ENCODE data around the gene FERD3L. TPM values are rescaled to one million over a fixed set of nuclear protein-coding genes. Genes with fewer than 3 reads are reported as not detected.

Gene FERD3L
- total and polyA plus RNA-seq, 2 of the 8 experiments (the other 6 are each of a cell fraction or from before 2014, with no cell fraction given) = not detected

GRCh38 chr7:19178595-19178994 lies 33.4 kb upstream of the FERD3L start:
- no peak overlapping the region for H3K4me3 ChIP-seq (ENCODE audit: extremely low read depth in 1 of 4, insufficient read depth in 2 of 4, low read depth in 3 of 4, low read length in 4 of 4)
- H2BK12ac ChIP-seq (ENCODE audit: low read depth, low read length) = no peak overlapping the region
- H4K5ac ChIP-seq (ENCODE audit: insufficient read length, low read depth, low read length) = no peak overlapping the region
- no peak overlapping the region for H2BK5ac ChIP-seq (ENCODE audit: low read depth, low read length)
- POLR2A ChIA-PET (ENCODE audit: partially characterized antibody) = no interaction called here
- CTCF ChIA-PET (ENCODE audit: partially characterized antibody) = interaction anchor here (0.8 to 1.1 kb wide), 2 partner anchors 56 to 312 kb away, joined by 3 read pairs; no protein-coding TSS in a partner anchor
- no peaks in the 10 kb centered on the region for H3K9me3 ChIP-seq (ENCODE audit: insufficient read depth in 2 of 2, low read depth in 1 of 2, low read length in 1 of 2)
- no peak overlapping the region for H3K27ac ChIP-seq (ENCODE audit: low read depth, low read length)
- no peak overlapping the region for H3K4me2 ChIP-seq (ENCODE audit: insufficient read depth in 1 of 2, low read depth in 2 of 2, low read length in 2 of 2)
- no peak overlapping the region for H3K23ac ChIP-seq (ENCODE audit: insufficient read length)
- no peak overlapping the region for H3K56ac ChIP-seq (replicated peaks; ENCODE audit: insufficient read length, low read depth, low read length)
- H3K4ac ChIP-seq (replicated peaks; ENCODE audit: insufficient read length, low read depth, low read length) = no peak overlapping the region
- DNase-seq (ENCODE audit: low read depth in 1 of 2, low spot score in 2 of 2) (no peak), FAIRE-seq (no peak)
- H4K20me1 ChIP-seq (replicated peaks in 1 of 2; ENCODE audit: control insufficient read depth in 1 of 2, insufficient read depth in 2 of 2, low read length in 2 of 2) = no peaks in the 10 kb centered on the region
- H2AK5ac ChIP-seq (ENCODE audit: low read depth, low read length) = no peak overlapping the region
- no peaks in the 10 kb centered on the region for H3K36me3 ChIP-seq (ENCODE audit: control insufficient read depth in 2 of 4, insufficient read depth in 4 of 4, low read length in 3 of 4)
- no peak overlapping the region for H3K18ac ChIP-seq (ENCODE audit: extremely low read depth, low read length)
- no peaks in the 10 kb centered on the region for H3K4me1 ChIP-seq (replicated peaks in 1 of 4; ENCODE audit: control insufficient read depth in 3 of 4, insufficient read depth in 4 of 4, low read length in 3 of 4)
- 81% methylated on average over 4 of the region's 4 CpGs; no CpG with 5 or more reads in 1 of the 2 experiments for WGBS, 2 experiments (ENCODE audit: extremely low coverage in 1 of 2, insufficient coverage in 1 of 2, insufficient read length in 1 of 2, insufficient replicate concordance in 2 of 2, low coverage in 1 of 2, low lambda C conversion rate in 2 of 2, missing lambda C conversion rate in 1 of 2)
- no peaks in the 10 kb centered on the region for H3K79me1 ChIP-seq (ENCODE audit: low read depth, low read length)
- H3K9ac ChIP-seq (replicated peaks in 1 of 4; ENCODE audit: extremely low read depth in 1 of 4, low read depth in 3 of 4, low read length in 3 of 4) = no peak overlapping the region
- H2AFZ ChIP-seq (ENCODE audit: low read length) = no peak overlapping the region
- H2BK20ac ChIP-seq (ENCODE audit: low read length) = no peak overlapping the region
- H2BK15ac ChIP-seq (ENCODE audit: low read length) = no peak overlapping the region
- no peak overlapping the region for H4K91ac ChIP-seq (replicated peaks; ENCODE audit: insufficient read length, low read length)
- no peaks in the 10 kb centered on the region for H3K23me2 ChIP-seq (ENCODE audit: low read depth, low read length)
- H3K79me2 ChIP-seq (ENCODE audit: control insufficient read depth in 1 of 2, insufficient read depth in 2 of 2, low read length in 2 of 2) = no peaks in the 10 kb centered on the region
- H3K27me3 ChIP-seq (replicated peaks in 1 of 4; ENCODE audit: control insufficient read depth in 3 of 4, extremely low read depth in 1 of 4, insufficient read depth in 3 of 4, low read length in 3 of 4) = no peaks in the 10 kb centered on the region
- no peak overlapping the region for H4K8ac ChIP-seq (ENCODE audit: extremely low read depth, insufficient read depth, low read length)
- H2BK120ac ChIP-seq (replicated peaks; ENCODE audit: low read depth, low read length) = no peak overlapping the region
- no peak overlapping the region for H3K14ac ChIP-seq (ENCODE audit: insufficient read length)
- TF ChIP-seq EP300 (IDR thresholded peaks at IDR 0.05; ENCODE audit: borderline replicate concordance in 1 of 2, low read depth in 2 of 2, low read length in 2 of 2) (no peak), SP1 (IDR thresholded peaks at IDR 0.05; ENCODE audit: low read depth, low read length) (no peak), HDAC2 (IDR thresholded peaks at IDR 0.05; ENCODE audit: borderline replicate concordance in 1 of 2, low read depth in 2 of 2, low read length in 2 of 2) (no peak), SAP30 (IDR thresholded peaks at IDR 0.05; ENCODE audit: insufficient read depth, insufficient replicate concordance, low read length) (no peak), USF2 (IDR thresholded peaks at IDR 0.05; ENCODE audit: low read length) (no peak), CTCF (IDR thresholded peaks at IDR 0.05; ENCODE audit: control extremely low read depth in 1 of 3, insufficient read depth in 1 of 3, low read depth in 1 of 3, low read length in 3 of 3) (no peak), SIN3A (conservative IDR thresholded peaks at IDR 0.05 in 1 of 2, IDR thresholded peaks at IDR 0.05 in 1 of 2; ENCODE audit: low read depth in 1 of 2, low read length in 2 of 2) (no peak), TEAD4 (IDR thresholded peaks at IDR 0.05; ENCODE audit: low read depth, low read length) (no peak), SP4 (IDR thresholded peaks at IDR 0.05; ENCODE audit: low read length) (no peak)

Data from H1 (cell line).